IMR-90 (cell line): ENCODE results near the gene BLOC1S6. TPM values are rescaled to one million over a fixed set of nuclear protein-coding genes. Genes with fewer than 3 reads are reported as not detected.

Experiments used
- ATAC-seq: fragments of 200-7000 bp; cut with Tn5 transposase; 2 replicates; pipeline ENCODE4 v1.9.1; 2020; ENCODE audit warnings: low read depth, mild to moderate bottlenecking, moderate library complexity
- BruUV-seq: library from RNA; stranded (reverse); fragments of 400-500 nt; replicated peaks from 2 replicates; lab custom pipeline; 2021; lab: Mats Ljungman, UMichigan
- CTCF ChIA-PET: fragments of 300-600 bp; formaldehyde crosslinking; extraction: SDS; loops from one replicate; lab custom pipeline; 2021; ENCODE audit warnings: antibody characterized with exemption; lab: Yijun Ruan, JAX
- POLR2A ChIA-PET: fragments of 300-600 bp; sonication (Branson Sonifier 250); formaldehyde crosslinking; loops from one replicate; lab custom pipeline; 2022; ENCODE audit warnings: antibody characterized with exemption; ENCODE audit not compliant: unreplicated experiment; lab: Charles Lee
- DNase-seq: peaks from one replicate; pipeline ENCODE4 v3.0.0; 2013
- H2AFZ ChIP-seq: replicated peaks from 2 replicates; pipeline ENCODE3; 2013; ENCODE audit warnings: low read length, mild to moderate bottlenecking; ENCODE audit not compliant: poor library complexity
- H2AK5ac ChIP-seq: 2 replicates; pipeline ENCODE4 v1.6.1; 2013; ENCODE audit warnings: low read depth, low read length, inconsistent platforms
- H2AK9ac ChIP-seq: replicated peaks from 2 replicates; pipeline ENCODE3; 2013; ENCODE audit warnings: mild to moderate bottlenecking, low read depth, low read length, moderate library complexity; ENCODE audit not compliant: poor library complexity
- H2BK120ac ChIP-seq: 2 replicates; pipeline ENCODE4 v1.6.1; 2013; ENCODE audit warnings: low read depth, low read length, inconsistent platforms
- H2BK15ac ChIP-seq: 3 replicates; pipeline ENCODE4 v1.6.1; 2013; ENCODE audit warnings: low read depth, low read length, inconsistent platforms
- H2BK20ac ChIP-seq: 2 replicates; pipeline ENCODE4 v1.6.1; 2013; ENCODE audit warnings: low read depth, mild to moderate bottlenecking, inconsistent platforms, low read length, moderate library complexity
- H2BK5ac ChIP-seq: 2 replicates; pipeline ENCODE4 v1.6.1; 2013; ENCODE audit warnings: mild to moderate bottlenecking, low read depth, low read length, inconsistent platforms; ENCODE audit not compliant: poor library complexity, severe bottlenecking
- H3K14ac ChIP-seq: replicated peaks from 2 replicates; pipeline ENCODE4 v1.6.1; 2013; ENCODE audit warnings: low read depth, low read length, inconsistent platforms
- H3K18ac ChIP-seq: 2 replicates; pipeline ENCODE4 v1.6.1; 2013; ENCODE audit warnings: low read depth, low read length, control low read depth
- H3K23ac ChIP-seq: 2 replicates; pipeline ENCODE4 v1.6.1; 2013; ENCODE audit warnings: low read depth, low read length, inconsistent platforms
- H3K27ac ChIP-seq: 2 replicates; pipeline ENCODE4 v1.5.1; 2013; ENCODE audit warnings: mild to moderate bottlenecking, control low read depth, low read length; ENCODE audit not compliant: insufficient read depth
- H3K27me3 ChIP-seq: 2 replicates; pipeline ENCODE4 v1.6.1; 2013; ENCODE audit warnings: low read length; ENCODE audit not compliant: control insufficient read depth, insufficient read depth
- H3K36me3 ChIP-seq: 2 replicates; pipeline ENCODE4 v1.6.1; 2013; ENCODE audit warnings: low read length, mixed read lengths; ENCODE audit not compliant: control insufficient read depth, insufficient read depth
- H3K4ac ChIP-seq: 2 replicates; pipeline ENCODE4 v1.6.1; 2013; ENCODE audit warnings: low read depth, low read length, inconsistent platforms
- H3K4me1 ChIP-seq: 2 replicates; pipeline ENCODE4 v1.6.1; 2013; ENCODE audit warnings: low read length, mixed read lengths; ENCODE audit not compliant: control insufficient read depth, insufficient read depth
- H3K4me2 ChIP-seq: 2 replicates; pipeline ENCODE4 v1.6.1; 2013; ENCODE audit warnings: low read depth, mild to moderate bottlenecking, control low read depth, low read length, moderate library complexity
- H3K4me3 ChIP-seq: 2 replicates; pipeline ENCODE4 v1.5.1; 2013; ENCODE audit warnings: low read depth, mild to moderate bottlenecking, control low read depth, low read length, moderate library complexity; ENCODE audit not compliant: insufficient read depth
- H3K56ac ChIP-seq: 2 replicates; pipeline ENCODE4 v1.6.1; 2013; ENCODE audit warnings: low read length, inconsistent platforms; ENCODE audit not compliant: insufficient read depth; ENCODE audit errors: extremely low read depth
- H3K79me1 ChIP-seq, 2 experiments: 2 replicates each; pipeline ENCODE4 v1.6.1; 2013; ENCODE audit warnings: low read length in 2 of 2, inconsistent platforms in 1 of 2, low read depth in 1 of 2
- H3K9ac ChIP-seq: 2 replicates; pipeline ENCODE4 v1.6.1; 2013; ENCODE audit warnings: low read depth, low read length, control low read depth
- H3K9me1 ChIP-seq: 2 replicates; pipeline ENCODE4 v1.6.1; 2013; ENCODE audit warnings: low read length, inconsistent platforms; ENCODE audit not compliant: insufficient read depth
- H3K9me3 ChIP-seq: 2 replicates; pipeline ENCODE4 v1.6.1; 2013; ENCODE audit warnings: low read length; ENCODE audit not compliant: control insufficient read depth, insufficient read depth
- H4K20me1 ChIP-seq: 2 replicates; pipeline ENCODE4 v1.6.1; 2013; ENCODE audit warnings: low read length, inconsistent platforms; ENCODE audit not compliant: insufficient read depth
- H4K5ac ChIP-seq: 2 replicates; pipeline ENCODE4 v1.6.1; 2013; ENCODE audit warnings: mild to moderate bottlenecking, low read depth, low read length, control low read depth
- H4K8ac ChIP-seq, 2 experiments: 2 replicates each; pipeline ENCODE4 v1.6.1; 2013; ENCODE audit warnings: low read depth in 2 of 2, low read length in 2 of 2, control low read depth in 1 of 2, inconsistent platforms in 1 of 2
- H4K91ac ChIP-seq: 2 replicates; pipeline ENCODE4 v1.6.1; 2013; ENCODE audit warnings: low read depth, low read length, inconsistent platforms; ENCODE audit not compliant: insufficient read depth
- FOS ChIP-seq: fragments of 150-350 bp; IDR thresholded peaks from 2 replicates; pipeline ENCODE4 v1.6.1; 2016; ENCODE audit warnings: low read depth, low read length
- MAFK ChIP-seq: IDR thresholded peaks from 2 replicates; pipeline ENCODE4 v1.6.1; 2012; ENCODE audit warnings: low read depth, low read length, improper control_type of control experiment
- POLR2A ChIP-seq: IDR thresholded peaks from 2 replicates; pipeline ENCODE4 v1.6.1; 2012; ENCODE audit warnings: mild to moderate bottlenecking, low read depth, low read length
- WGBS, 2 experiments: methylation state at CpG; one replicate each; pipeline versions ENCODE4 v1.1.5 to v1.1.7; 2013; ENCODE audit warnings: missing lambda C conversion rate in 2 of 2; ENCODE audit not compliant: insufficient read length in 1 of 2; ENCODE audit errors: extremely low coverage in 2 of 2; 5-methylcytosine and 5-hydroxymethylcytosine counted together
- dilution Hi-C: fragments of 300-500 bp; cut with HindIII; formaldehyde crosslinking; loops from one replicate; pipeline ENCODE4 v1.14.3; 2018; ENCODE audit warnings: low sequenced_read_pairs; ENCODE audit not compliant: unreplicated experiment
- in situ Hi-C: fragments of 300-500 bp; cut with MboI; formaldehyde crosslinking; loops from 3 replicates; pipeline ENCODE4 v1.14.3; 2019; ENCODE audit warnings: low sequenced_read_pairs, inconsistent platforms, mixed read lengths
- intact Hi-C: fragments of 100-400 bp; cut with micrococcal nuclease; formaldehyde crosslinking; loops from 2 replicates; pipeline ENCODE4 v1.10.0; 2022
- polyA plus RNA-seq, 3 experiments: library from polyadenylated mRNA; depleted of rRNA; stranded (reverse); fragments of >200 nt; gene quantifications; 2 replicates each; pipeline ENCODE4 v1.2.3, GENCODE V29; 2012; ENCODE audit warnings: low replicate concordance in 1 of 3
- total RNA-seq: library from RNA; depleted of rRNA; stranded (reverse); fragments of >200 nt; gene quantifications from 2 replicates; pipeline ENCODE4 v1.2.3, GENCODE V29; 2012

Gene BLOC1S6
- total and polyA plus RNA-seq, 2 of the 4 experiments (the other 2 are of a cell fraction): 21.7 to 40.9 TPM

DNA sequence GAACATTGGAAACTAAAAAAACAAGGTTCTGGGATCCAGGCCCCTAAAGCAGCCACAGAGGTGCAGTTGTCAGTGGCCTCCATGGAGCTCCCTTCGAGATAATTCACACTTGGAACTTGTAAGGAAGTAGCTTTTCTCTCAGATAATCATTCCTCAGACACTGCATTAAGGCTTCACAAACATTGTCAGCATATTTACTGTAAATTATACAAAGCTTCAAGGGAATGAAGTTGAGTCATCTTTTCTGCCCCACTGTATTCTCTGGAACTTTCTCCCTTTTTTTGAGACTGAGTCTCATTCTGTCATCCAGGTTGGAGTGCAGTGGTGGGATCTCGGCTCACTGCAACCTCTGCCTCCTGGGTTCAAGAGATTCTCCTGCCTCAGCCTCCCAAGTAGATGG, 7.1 kb downstream of the BLOC1S6 start:
- peak overlapping the region; percentile 38 for H2BK5ac ChIP-seq
- H3K23ac ChIP-seq: no peak overlapping the region

More for the DNA sequence above, 7.1 kb downstream of the BLOC1S6 start:
- no peak overlapping the region for H4K5ac ChIP-seq
- H2AK9ac ChIP-seq: no peak overlapping the region
- peaks cover 14 to 32% of the 10 kb centered on the region in 2 experiments for H3K79me1 ChIP-seq
- H3K9me3 ChIP-seq: no peaks in the 10 kb centered on the region
- no peak overlapping the region for H3K9ac ChIP-seq
- H4K20me1 ChIP-seq: peaks cover 7% of the 10 kb centered on the region; the same call in 1 of the 2 replicates
- no peak overlapping the region for H2BK15ac ChIP-seq
- H3K4ac ChIP-seq: no peak overlapping the region
- H3K4me2 ChIP-seq: no peak overlapping the region
- H2BK20ac ChIP-seq: no peak overlapping the region
- peaks cover 14% of the 10 kb centered on the region; the same call in 1 of the 2 replicates for H3K36me3 ChIP-seq
- no peak overlapping the region for H3K27ac ChIP-seq
- no peaks in the 10 kb centered on the region for H3K27me3 ChIP-seq
- H3K14ac ChIP-seq: no peak overlapping the region
- intact Hi-C loops (no loop called here), in situ Hi-C loops (no loop called here), dilution Hi-C loops (no loop called here)
- peak; percentile 95 for ATAC-seq
- peaks cover 3% of the 10 kb centered on the region; the same call in 1 of the 2 replicates for H3K4me1 ChIP-seq
- peaks cover 5% of the 10 kb centered on the region; the same call in 1 of the 2 replicates for H3K9me1 ChIP-seq
- no peak for TF ChIP-seq POLR2A
- TF ChIP-seq FOS: peak; percentile 17; the same call in 1 of the 2 replicates
- TF ChIP-seq MAFK: peak; percentile 63
- CTCF ChIA-PET: interaction anchor here (1.2 to 1.5 kb wide), 3 partner anchors 9 to 137 kb away, joined by 3 to 5 read pairs (median 3); no protein-coding TSS in a partner anchor
- no CpG with 5 or more reads among the region's 2 CpGs for WGBS, 2 experiments
- H2AFZ ChIP-seq: no peak overlapping the region
- no peak overlapping the region for H3K18ac ChIP-seq
- no peak overlapping the region for H2AK5ac ChIP-seq
- no peak overlapping the region for H4K8ac ChIP-seq
- no peak overlapping the region for H2BK120ac ChIP-seq
- H3K4me3 ChIP-seq: no peak overlapping the region
- POLR2A ChIA-PET: no interaction called here
- peak; percentile 42 for DNase-seq
- no peak overlapping the region for H4K91ac ChIP-seq
- no peak overlapping the region for H3K56ac ChIP-seq
- BruUV-seq: no TSS peak
